NCI-H524 (cell line): ENCODE measurements around the gene ZP1.

ENCODE experiments used
- DNase-seq, 2 experiments: peaks; one replicate each; lab custom pipeline; 2025; lab: John Stamatoyannopoulos, UW

The ZP1 gene

GRCh38 chr11:60910281-60910687 is 42.9 kb downstream of the ZP1 start:
- no peak for DNase-seq

- no peak for DNase-seq
Measured at GRCh38 chr11:60910711-60911380, 43.5 kb downstream of the ZP1 start.

- no peak for DNase-seq
Measured at GRCh38 chr11:60912223-60912850, 45.0 kb downstream of the ZP1 start.

- DNase-seq = no peak
Measured at GRCh38 chr11:60912851-60913528, 45.6 kb downstream of the ZP1 start.

- DNase-seq = peak; percentile 97
Measured at GRCh38 chr11:60913793-60914632, 46.7 kb downstream of the ZP1 start, which contains the start of gene TMEM109. TSS of gene TMEM109 (plus strand) at chr11:60914158. CDS start at chr11:60919694, 5,536 bp downstream.

- peak; percentile 35 to 71 for DNase-seq
Measured at GRCh38 chr11:60914633-60915247, 47.4 kb downstream of the ZP1 start.

- peak in 1 of 2 experiments; percentile 44 for DNase-seq
Measured at GRCh38 chr11:60915248-60915914, 48.0 kb downstream of the ZP1 start.

GRCh38 chr11:60916669-60917206 is 49.4 kb downstream of the ZP1 start:
- DNase-seq = no peak

- no peak for DNase-seq
Measured at GRCh38 chr11:60917267-60917666, 49.9 kb downstream of the ZP1 start.

- DNase-seq = no peak
Measured at GRCh38 chr11:60918251-60918938, 51.1 kb downstream of the ZP1 start.

- no peak for DNase-seq
Measured at GRCh38 chr11:60918939-60919265, 51.6 kb downstream of the ZP1 start.

- no peak for DNase-seq
Measured at GRCh38 chr11:60919320-60919719, 52.0 kb downstream of the ZP1 start.

GRCh38 chr11:60919956-60920355 is 52.6 kb downstream of the ZP1 start:
- no peak for DNase-seq

- DNase-seq = no peak
Measured at GRCh38 chr11:60921259-60921658, 53.9 kb downstream of the ZP1 start.

- no peak for DNase-seq
Measured at GRCh38 chr11:60921777-60922335, 54.5 kb downstream of the ZP1 start.

- no peak for DNase-seq
Measured at GRCh38 chr11:60922906-60923305, 55.6 kb downstream of the ZP1 start.

GRCh38 chr11:60923326-60923725 is 56.0 kb downstream of the ZP1 start:
- DNase-seq = peak in 1 of 2 experiments; percentile 33

- DNase-seq = no peak
Measured at GRCh38 chr11:60923800-60924109, 56.4 kb downstream of the ZP1 start.

- DNase-seq = peak; percentile 45 to 67
Measured at GRCh38 chr11:60924110-60924905, 57.0 kb downstream of the ZP1 start, which contains the start of gene TMEM132A. TSS of gene TMEM132A (plus strand) at chr11:60924460. CDS start at chr11:60924634, 174 bp downstream.
